Transverse colon (tissue), 4 donors: ENCODE data around the gene TGFB3.
"Not testable (repeated sequence)": the region's sequence is repeated elsewhere in the genome, so short reads cannot be mapped to it uniquely, and the experiment has no call there.

Experiments used
- EP300 ChIP-seq: sonication (generic); formaldehyde crosslinking; IDR thresholded peaks from one replicate; pipeline ENCODE4 v1.6.1; 2017; ENCODE audit warnings: antibody characterized with exemption, low read depth
- POLR2AphosphoS5 ChIP-seq, 3 donors: sonication (generic); formaldehyde crosslinking; IDR thresholded peaks; one replicate each; pipeline ENCODE4 v1.6.1; 2016; ENCODE audit warnings: antibody characterized with exemption in 3 of 3
- TF ChIP-seq, protein P1 (sequence below), 5 experiments: fragments of 200-600 bp in 3 of 5; fragments of 450-650 bp in 2 of 5; sonication (generic) in 3 of 5; IDR thresholded peaks; 1 replicate in 2 of 5; 2 replicates in 3 of 5; pipeline ENCODE4 v1.5.1; 2016 to 2017; ENCODE audit warnings: antibody characterized with exemption in 5 of 5, inconsistent platforms in 3 of 5, mild to moderate bottlenecking in 2 of 5, moderate library complexity in 1 of 5

DNA sequence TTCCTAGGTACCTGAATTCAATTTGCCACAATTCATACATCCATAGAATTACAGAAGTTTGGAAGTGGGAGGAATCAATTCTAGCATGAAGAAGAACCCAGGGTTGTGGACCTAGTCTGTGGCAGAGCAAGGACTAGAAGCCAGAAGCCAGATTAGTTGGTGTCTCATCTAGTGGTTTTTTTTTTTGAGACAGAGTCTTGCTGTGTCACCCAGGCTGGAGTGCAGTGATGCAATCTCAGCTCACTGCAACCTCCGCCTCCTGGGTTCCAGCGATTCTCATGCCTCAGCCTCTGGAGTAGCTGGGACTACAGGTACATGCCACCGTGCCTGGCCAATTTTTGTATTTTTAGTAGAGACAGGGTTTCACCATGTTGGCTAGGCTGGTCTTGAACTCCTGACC is 27.8 kb upstream of the TGFB3 start:
- TF ChIP-seq, protein P1, sequence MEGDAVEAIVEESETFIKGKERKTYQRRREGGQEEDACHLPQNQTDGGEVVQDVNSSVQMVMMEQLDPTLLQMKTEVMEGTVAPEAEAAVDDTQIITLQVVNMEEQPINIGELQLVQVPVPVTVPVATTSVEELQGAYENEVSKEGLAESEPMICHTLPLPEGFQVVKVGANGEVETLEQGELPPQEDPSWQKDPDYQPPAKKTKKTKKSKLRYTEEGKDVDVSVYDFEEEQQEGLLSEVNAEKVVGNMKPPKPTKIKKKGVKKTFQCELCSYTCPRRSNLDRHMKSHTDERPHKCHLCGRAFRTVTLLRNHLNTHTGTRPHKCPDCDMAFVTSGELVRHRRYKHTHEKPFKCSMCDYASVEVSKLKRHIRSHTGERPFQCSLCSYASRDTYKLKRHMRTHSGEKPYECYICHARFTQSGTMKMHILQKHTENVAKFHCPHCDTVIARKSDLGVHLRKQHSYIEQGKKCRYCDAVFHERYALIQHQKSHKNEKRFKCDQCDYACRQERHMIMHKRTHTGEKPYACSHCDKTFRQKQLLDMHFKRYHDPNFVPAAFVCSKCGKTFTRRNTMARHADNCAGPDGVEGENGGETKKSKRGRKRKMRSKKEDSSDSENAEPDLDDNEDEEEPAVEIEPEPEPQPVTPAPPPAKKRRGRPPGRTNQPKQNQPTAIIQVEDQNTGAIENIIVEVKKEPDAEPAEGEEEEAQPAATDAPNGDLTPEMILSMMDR (IDR thresholded peaks at IDR 0.05), result not testable (repeated sequence)
- TF ChIP-seq EP300; POLR2AphosphoS5 (IDR thresholded peaks at IDR 0.05): not testable (repeated sequence)
